ENCODE results near the gene CIRBP.

DNA sequence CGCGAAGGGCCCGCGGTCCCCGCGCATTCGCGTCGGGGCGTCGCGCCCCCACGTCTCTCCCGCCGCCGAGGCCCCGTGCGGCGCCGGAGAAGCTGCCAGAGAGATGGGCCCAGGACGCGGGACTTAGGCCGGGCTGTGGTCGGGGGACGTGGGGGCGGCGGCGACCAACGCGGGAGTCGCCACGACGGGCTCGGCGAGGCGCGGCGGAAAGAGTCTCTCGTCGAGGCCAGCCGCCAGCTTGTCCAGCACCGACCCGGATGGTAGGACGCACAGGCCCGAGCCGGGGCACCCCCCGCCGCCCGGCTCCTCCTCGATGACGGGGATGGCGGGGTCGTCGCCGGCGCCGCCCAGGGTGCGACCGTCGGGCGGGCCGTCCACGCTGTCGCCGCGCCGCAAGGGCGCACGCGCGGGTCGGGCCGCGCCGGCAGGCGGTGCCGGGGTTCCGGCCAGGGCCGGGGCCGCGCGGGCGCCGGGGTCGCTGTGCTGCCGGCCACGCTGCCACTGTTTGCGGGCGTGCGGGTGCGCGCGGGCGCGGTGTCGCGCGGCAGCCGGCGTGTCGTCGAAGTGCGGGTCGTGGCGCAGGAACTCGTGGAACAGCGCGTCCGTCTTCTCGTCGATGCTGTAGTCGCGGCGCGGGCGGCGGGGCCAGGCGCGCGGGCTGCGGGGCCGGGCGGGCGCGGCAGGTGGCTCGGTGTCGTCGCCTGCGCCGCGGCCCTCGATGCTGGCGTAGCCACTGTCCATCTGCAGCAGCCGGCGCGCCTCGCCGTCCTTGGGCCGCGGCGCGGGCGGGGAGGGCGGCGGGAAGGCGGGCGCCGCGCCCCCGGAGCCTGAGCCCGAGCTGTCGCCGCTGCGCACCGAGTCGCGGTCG is 39.8 kb upstream of the CIRBP start:
- TF ChIP-seq, protein P1, sequence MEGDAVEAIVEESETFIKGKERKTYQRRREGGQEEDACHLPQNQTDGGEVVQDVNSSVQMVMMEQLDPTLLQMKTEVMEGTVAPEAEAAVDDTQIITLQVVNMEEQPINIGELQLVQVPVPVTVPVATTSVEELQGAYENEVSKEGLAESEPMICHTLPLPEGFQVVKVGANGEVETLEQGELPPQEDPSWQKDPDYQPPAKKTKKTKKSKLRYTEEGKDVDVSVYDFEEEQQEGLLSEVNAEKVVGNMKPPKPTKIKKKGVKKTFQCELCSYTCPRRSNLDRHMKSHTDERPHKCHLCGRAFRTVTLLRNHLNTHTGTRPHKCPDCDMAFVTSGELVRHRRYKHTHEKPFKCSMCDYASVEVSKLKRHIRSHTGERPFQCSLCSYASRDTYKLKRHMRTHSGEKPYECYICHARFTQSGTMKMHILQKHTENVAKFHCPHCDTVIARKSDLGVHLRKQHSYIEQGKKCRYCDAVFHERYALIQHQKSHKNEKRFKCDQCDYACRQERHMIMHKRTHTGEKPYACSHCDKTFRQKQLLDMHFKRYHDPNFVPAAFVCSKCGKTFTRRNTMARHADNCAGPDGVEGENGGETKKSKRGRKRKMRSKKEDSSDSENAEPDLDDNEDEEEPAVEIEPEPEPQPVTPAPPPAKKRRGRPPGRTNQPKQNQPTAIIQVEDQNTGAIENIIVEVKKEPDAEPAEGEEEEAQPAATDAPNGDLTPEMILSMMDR (IDR thresholded peaks at IDR 0.05; ENCODE audit: insufficient read depth, low read depth, low read length): no peak
- no peak for TF ChIP-seq EZH2 (IDR thresholded peaks at IDR 0.05; ENCODE audit: insufficient read depth, low read length)

Measured in astrocyte (in vitro differentiated cells and primary cell).